GM11168 (cell line): ENCODE data around the gene ZBTB7A.
"Not testable (repeated sequence)": the region's sequence is repeated elsewhere in the genome, so short reads cannot be mapped to it uniquely, and the experiment has no call there.

Experiments used
- in situ Hi-C: fragments of 300-500 bp; cut with MboI; formaldehyde crosslinking; loops from one replicate; pipeline ENCODE4 v1.12.0; 2022; ENCODE audit warnings: low sequenced_read_pairs; ENCODE audit not compliant: unreplicated experiment

ZBTB7A gene

GRCh38 chr19:4000798-4001197 lies 65.9 kb downstream of the ZBTB7A start:
- in situ Hi-C loops, result not testable (repeated sequence)

- in situ Hi-C loops, result not testable (repeated sequence)
These were observed 67.9 kb downstream of the ZBTB7A start for GRCh38 chr19:3998667-3999412.

DNA sequence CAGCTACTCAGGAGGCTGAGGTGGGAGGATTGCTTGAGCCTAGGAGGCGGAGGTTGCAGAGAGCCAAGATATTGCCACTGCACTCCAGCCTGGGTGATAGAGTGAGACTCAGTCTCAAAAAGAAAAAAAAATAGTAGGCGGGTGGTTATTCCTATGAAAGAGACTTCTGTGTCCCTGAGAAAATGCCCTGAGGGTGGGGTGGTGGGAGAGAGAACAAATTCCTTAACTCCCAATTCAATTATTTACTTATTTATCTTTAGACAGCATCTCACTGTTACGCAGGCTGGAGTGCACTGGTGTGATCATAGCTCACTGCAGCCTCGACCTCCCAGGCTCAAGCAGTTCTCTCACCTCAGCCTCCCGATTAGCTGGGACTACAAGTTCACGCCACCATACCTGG lies 71.1 kb downstream of the ZBTB7A start:
- in situ Hi-C loops, result no loop called here
